Glomerular endothelial cell (primary cell): Measurements from ENCODE around the gene ZNF124. TPM values are rescaled to one million over a fixed set of nuclear protein-coding genes. Genes with fewer than 3 reads are reported as not detected.
"Not testable (repeated sequence)": the region's sequence is repeated elsewhere in the genome, so short reads cannot be mapped to it uniquely, and the experiment has no call there.

ENCODE experiments used
- DNase-seq: peaks from one replicate; pipeline ENCODE4 v3.0.0-alpha.2; 2011; ENCODE audit warnings: low read depth, low spot score; ENCODE audit errors: extremely low read depth
- total RNA-seq: library from RNA; depleted of rRNA; stranded (reverse); fragments of >200 nt; gene quantifications from 2 replicates; pipeline ENCODE4 v1.2.3, GENCODE V29; 2015

Gene ZNF124
- 19.1 and 22.3 TPM in 2 replicates for total RNA-seq

DNA sequence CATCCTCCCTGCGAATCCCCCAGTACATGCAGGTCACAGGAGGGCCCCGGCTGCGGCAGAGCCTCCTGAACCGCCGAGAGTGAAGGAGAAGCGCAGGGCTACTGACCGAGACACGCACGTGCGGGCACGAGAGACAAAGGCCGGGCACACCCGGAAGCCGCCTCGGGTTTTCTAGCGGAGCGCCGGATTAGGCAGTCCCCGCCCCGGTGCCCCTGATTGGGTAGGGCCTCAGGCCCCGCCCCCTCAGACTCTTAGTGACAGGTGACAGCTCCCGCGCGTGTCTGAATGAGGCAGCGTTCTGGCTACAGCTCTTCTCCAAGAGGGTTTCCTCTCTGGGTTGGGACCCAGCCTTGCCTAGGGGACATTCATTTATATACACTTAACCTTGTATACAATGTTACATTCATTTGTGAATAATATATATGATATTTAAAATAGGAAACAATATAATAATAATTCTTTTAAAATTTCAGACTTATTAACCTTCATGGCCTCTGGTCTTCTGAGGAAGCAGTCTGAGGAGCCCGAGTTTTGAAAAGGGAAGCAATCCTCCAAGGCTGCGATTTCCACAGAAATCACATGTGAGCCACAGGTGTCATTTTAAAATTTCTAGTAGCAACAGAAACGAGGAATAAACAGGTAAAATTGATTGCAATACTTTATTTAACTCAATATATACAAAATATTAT is at the start of gene ZNF124:
Gene ZNF124 (minus strand): TSS at position 146 of the 689 bp plus-strand sequence. CDS start 143 bp downstream, at position 3.
- DNase-seq = not testable (repeated sequence)

DNA sequence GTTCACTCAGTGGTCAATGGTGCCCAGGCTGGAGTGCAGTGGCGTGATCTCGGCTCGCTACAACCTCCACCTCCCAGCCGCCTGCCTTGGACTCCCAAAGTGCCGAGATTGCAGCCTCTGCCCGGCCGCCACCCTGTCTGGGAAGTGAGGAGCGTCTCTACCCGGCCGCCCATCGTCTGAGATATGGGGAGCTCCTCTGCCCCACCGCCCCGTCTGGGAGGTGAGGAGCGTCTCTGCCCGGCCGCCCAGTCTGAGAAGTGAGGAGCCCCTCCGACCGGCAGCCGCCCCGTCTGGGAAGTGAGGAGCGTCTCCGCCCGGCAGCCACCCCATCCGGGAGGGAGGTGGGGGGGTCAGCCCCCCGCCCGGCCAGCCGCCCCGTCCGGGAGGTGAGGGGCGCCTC is 48.5 kb upstream of the ZNF124 start:
- not testable (repeated sequence) for DNase-seq

DNA sequence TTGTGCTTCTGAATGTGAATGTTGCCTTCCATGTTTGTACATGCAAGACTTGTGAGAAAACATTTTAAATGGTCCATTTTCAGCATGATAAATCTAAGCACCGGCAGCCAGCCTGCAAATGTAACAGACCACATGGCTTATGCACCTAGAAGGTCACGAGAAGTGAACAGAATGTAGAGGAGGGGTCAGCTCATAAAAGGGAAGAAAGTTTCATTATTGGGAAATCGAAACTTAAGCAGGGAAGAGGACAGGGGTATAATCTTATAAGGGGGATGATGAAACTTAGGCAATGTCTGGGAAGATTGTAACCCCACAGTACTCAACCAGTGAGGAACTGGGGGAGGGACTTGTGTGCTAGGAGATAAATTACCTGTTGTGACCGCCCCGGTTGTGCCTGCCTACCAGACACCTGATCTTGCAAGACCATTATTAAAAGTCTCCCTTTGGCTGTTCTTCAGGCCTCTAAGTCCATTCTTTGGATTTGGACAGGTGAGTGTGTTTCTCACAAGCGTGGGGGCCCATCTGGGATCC is 46.4 kb upstream of the ZNF124 start:
- DNase-seq = no peak

DNA sequence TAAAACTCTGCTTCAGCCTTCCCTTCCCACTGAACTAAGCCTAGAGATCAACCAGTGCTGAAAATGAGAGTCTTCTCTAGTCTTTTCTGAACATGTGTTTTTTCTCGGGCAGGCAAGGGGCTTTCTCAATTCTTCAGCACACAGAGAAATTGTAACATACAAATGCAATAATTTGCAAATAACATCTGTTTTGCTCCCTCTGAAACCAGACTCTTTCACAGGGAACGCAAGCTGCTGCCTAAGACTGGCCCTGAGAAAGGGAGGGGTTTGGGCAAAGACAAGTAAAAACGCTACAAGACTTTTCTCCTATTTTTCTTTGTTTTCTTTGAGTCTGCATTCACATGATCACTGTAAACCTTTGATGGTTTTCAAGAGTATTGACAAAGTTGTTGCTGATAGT is 44.4 kb upstream of the ZNF124 start:
- no peak for DNase-seq

DNA sequence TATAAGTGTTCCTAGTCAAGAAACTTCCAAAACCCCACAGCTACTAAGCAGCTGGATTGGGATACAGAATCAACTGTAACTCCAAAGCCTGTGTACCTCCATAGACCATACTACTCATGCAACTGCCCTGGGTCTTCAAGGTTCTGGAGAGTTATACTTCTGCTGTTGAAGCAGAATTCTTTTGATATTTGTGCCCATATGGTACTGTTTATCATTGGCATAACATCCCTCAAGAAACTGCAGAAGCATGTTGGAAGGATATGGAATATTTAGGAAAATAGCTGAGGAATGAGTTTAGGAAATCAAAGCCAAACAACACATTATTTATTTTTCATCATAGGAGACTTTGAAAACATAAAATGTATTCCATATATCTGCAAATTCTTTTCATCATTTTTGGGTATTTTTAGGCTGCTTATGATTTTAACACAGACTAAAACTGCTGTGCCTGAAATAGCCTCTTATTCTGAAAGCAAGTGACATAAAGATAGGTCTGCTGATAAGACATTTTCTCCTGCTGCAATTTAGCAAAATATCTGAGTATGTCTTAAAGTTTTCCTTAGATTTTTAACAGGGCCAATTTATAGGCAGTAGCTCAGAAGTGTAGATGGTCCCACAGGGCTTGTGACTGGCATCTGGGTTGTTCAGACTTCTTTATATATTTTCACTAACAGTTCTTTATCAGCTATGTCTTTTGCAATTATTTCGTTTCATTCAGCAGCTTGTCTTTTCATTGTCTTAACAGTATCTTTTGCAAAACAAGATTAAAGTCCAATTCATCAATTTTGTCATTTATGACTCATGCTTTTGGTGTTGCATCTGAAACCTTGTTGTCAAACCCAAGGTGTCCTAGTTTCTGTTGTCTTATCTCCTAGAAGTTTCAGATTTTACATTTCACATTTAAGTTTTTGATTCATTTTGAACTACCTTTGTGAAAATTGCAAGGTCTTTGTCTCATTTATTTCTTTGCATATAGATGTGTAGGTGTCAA is 41.1 kb upstream of the ZNF124 start:
- DNase-seq = no peak

DNA sequence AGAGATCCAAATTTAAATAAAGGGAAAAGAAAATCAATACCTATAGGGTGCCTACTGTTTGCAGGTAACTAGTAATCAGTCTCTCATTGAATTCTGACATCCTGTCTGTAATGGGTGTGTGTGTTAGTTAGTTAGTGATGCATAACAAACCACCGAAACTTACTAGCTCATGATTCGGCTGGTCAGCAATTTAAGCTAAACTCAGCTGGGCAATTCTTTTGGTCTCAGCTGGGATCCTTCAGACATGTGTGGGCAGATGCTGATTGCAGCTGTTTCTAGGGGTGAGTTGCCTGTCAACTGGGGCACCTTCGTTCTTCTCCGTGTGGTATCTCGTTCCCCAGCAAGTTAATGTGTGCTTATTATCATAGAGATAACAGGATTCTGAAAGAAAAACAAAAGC is 40.2 kb upstream of the ZNF124 start:
- DNase-seq = no peak

DNA sequence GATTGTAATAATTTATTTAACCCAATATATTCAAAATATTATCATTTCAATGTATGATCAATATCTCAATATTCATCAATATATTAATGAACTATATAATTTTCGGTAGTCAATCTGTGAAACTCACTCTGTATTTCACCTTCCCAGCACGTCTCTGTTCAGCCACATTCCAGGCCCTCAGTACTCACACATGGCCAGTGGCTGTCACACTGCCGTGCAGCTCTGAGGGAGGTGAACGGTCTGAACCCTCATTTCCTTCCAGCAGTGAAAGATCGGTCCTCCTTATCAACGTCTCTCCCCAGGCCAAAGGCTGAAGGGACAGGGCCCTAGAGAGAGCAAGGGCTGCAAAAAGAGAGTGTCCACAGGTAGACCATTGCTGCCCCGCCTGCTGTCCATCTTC is 39.5 kb upstream of the ZNF124 start:
- DNase-seq = no peak

DNA sequence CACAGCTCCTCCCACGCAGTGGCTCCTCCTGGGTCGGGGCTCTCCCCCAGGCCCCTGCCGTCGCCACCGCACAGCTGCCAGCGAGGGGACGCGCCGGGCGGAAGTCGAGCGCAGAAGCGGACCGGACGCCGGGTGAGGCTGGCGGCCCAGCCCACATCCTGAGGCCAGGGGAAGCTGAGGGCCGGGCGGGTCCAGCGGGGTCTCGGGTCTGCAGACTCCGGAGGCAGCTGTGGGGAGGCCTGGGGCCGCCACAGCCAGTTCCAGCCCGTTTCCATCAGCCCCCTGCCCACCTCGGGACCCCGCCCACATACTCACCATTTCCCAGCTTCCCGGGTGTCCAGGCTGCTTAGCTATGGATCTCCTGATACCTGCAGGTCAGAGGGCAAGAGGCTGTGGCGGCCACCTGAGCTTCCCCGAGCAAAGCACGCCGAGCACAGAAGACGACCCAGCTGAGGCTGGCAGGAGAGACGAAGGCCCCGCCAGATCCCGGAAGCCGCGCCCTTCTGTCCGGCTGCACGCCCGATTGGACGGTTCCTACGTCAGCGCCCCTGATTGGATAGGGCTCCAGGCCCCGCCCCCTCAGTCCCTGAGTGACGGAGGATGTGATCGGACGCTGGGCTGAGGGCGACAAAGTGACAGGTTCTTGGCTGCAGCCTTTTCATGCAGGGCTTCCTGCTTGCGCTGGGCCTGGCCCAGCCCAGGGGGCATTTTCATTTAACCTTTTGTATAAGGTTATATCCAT is 38.7 kb upstream of the ZNF124 start:
- peak; percentile 36 for DNase-seq

DNA sequence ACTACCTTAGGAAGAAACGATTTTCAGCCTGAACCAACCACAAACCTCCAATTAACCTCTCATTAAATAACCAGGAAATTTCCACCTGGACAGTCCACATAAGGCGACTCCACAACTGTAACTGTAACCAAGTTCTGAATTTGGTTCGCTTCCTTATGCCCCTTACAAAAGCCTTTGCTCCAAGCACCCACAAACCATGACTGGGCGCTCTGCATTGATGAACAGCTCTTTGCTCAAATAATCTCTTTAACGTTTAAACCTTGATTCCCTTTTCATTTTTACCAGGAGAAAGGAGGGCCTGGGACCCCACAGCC is 38.2 kb upstream of the ZNF124 start:
- no peak for DNase-seq

DNA sequence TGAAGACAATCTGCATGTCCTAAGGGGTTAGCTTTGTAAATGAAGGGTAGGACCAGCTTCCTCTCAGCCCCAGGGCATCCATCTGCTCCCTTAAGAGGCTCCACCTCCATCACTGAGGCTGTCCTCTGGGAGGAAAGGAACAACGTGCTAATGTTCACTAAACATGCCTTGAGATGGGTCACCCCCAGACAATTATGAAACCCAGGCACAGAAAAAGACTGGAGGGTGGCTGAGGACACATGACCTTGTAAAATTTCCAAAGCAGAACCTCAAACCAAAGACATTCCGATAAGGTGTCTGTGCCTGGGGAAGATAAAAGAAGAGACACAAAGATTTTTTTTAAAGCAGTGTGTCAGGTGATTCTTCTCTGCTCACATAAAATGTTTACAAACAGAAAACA is 37.6 kb upstream of the ZNF124 start:
- DNase-seq = no peak

DNA sequence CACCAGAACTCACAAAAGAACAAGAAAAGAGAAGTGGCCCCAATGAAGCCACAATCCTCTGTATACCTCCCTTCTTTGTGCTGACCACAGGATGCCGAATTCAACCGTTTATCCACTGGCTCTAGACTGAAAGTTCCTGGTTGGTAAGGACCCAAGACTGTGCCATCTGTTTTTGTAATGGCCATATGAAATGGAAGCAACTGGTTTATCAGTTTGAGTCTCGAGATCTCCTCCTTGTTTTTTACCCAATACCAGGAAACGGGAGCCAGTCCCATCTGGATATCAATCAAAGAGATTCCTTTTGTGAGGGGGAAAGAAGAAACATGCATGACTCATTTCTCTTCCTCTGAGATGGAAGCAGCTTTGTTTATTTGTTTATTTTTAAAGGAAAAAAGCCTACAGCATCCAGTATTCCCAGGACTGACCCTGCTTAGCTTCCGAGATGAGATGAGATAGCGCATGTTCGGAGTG is 32.4 kb upstream of the ZNF124 start:
- DNase-seq = peak; percentile 22

DNA sequence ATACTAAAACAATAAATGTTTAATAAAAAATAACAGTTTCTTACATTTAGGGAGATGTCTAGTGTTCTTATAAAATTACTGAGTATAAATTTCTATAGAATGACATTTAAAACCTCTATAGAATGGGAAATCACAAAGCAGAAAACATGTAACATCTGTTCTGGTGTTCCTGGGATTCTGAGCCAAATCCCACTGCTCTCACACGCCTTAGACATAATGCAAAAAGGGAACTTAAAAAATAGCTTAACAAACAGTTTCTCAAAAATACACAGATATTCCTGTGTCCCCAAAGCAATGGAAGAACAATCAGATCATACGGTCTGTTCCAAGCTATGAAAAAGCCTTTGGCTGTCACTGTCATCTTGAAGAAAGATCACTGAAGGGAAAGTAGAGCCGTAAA is 27.0 kb upstream of the ZNF124 start:
- no peak for DNase-seq

DNA sequence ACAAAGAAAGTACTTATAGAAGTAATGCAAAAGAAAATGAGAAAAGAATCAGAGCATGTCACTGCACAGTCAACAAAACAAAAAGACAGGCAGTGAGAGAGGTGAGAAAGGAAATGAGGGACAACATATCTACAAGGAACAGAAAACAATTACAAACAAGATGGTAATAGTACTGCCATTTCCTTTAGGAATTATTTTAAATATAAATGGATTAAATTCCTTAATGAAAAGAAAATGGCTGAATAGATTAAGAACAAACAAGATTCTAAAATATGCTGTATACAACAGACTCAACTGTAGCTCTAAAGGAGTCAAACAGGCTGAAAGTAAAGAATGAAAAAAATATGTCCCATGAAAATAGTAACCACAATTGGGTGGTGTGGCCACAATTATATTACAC is 22.1 kb upstream of the ZNF124 start:
- DNase-seq = no peak

DNA sequence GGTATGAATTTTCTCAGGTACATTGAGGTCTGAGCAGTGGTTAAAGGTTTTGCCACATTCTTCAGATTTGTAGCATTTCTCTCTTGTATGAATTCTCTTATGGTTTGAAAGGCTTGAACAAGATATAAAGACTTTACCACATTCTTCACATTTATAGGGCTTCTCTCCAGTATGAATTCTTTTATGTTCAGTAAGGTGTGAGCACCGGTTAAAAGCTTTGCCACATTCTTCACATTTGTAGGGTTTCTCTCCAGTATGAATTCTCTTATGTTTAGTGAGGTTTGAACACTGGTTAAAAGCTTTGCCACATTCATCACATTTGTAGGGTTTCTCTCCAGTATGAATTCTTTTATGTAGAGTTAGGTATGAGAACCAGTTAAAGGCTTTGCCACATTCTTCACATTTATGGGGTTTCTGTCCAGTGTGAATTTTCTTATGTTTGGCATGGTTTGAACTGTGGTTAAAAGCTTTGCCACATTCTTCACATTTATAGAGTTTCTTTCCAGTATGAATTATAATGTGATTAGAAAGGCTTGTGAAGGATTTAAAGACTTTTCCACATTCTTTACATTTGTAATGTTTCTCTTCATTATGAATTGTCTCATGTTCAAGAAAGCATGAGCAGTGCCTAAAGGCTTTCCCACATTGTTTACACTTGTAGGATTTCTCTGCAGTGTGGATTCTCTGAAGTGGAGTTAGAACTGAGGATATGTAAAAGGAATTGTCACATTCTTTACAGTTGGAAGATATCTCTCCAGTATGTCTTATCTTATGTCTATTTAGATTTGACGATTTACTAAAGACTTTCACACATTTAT is 18.4 kb upstream of the ZNF124 start:
- DNase-seq = no peak

DNA sequence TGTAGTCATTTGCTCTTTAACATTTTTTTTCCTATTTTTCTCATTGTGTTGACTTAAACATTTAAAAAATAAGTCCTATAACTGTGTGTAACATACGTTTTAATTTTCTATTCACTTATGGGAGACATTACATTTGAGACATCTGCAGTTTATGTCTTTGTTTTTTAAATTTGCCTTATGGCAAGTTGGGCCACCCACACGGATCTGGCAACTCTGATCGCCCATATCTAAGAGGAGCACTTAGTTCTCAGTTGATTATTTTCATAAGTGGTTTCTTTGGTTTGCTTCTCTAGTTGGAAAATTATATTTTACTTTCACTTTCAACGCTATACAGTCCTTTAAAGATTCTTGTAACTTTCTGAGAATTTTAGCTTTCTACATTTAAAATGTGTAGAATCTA is 13.8 kb upstream of the ZNF124 start:
- no peak for DNase-seq

DNA sequence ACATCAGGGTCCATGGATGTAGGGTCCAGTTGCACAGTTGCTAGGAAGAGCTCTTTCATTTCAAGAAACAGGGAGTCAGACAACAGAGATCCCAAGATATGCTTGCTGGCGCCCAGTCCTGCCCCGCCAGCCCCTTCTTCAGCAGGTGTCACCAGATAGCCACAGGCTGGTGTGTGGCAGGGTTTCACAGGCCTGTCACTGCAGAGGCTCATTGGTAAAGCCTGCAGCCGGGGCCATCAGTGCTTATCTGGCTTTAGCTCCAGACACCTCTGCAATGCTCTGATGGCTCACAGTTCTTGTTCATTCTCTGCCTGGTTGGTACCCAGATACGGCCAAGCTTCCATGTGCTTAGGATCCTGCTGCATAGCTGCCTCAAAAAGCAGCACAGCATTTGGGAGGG is 12.4 kb upstream of the ZNF124 start:
- no peak for DNase-seq

DNA sequence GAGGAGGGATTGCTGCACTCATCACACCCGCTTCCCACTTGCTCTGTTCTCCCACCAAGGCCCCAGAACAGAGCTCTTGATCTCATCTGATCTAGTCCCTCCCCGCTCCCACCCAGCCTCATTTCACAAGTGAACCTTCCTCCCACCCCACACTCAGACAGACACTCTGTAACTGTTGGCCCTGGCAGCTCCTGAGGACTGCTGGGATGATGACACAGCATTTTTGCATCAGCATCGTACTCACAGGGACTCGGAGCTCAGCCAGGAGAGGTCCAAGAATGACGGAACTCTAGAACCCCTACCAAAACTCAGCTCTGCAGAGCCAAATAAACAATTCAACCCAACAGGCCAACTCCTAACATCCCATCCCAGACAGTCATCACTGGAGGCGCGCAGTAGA is 11.2 kb upstream of the ZNF124 start:
- DNase-seq = no peak

DNA sequence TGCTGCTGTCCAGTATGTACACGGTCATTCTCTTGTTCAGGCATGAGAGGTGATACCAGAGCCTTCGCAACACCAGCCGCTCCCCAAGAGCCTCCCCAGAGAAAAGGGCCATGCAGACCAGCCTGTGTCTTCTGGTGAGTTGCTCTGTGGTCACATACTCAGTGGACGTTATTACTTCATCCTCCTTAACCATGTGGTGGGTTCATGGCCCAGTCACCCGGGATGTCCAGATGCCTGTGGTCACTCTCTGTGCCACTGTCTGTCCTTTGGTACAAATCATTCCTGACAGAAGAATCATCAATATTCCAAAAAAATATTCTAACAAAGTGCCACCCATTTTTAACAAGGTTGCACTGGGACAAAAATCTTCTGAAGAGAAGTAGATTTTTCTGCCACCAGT is 8.8 kb upstream of the ZNF124 start:
- DNase-seq = no peak

DNA sequence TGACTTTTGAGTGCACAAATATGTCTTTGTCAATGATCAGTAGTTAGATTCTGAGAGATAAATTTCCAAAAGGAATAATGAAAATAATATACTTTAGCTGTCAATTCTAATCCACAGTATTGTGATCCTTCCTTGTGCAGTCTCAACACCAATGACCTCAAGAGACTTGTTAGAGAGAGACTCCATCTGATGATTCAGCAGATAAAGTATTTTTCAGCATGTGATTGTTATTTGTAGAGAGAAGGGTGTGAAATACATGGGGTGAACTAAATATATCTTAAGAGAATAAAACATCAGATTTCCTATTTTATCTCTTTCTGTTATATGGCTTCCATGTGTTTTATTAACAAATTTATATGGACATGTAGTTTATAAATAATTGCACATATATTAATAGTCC is 5.9 kb upstream of the ZNF124 start:
- DNase-seq = no peak

DNA sequence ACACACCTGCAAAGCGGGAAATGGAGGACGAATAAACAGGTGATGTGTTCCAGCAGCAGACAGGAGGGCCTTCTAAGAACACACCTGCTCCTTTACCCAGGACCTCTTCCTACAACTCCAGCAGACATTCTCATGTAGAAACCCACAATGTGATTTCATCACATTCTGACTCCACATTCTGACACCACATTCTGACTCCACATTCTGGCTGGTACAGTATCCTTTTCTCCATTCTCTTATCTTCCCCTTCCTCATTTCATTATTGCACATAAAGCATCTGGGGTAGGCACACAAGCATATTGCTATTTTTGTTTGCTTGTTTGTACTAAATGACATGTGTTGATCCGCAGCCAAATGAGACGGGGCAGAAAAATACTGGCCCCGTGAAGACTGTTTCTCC is 3.6 kb upstream of the ZNF124 start:
- no peak for DNase-seq
